PFSK-1 (cell line): ENCODE results near the gene RPL37.
A peak's percentile ranks its signal among the peaks of the same experiment; 100 is the strongest.

Experiments used
- FOXP2 ChIP-seq: optimal IDR thresholded peaks from 2 replicates; pipeline ENCODE3; 2011; ENCODE audit warnings: borderline replicate concordance, control low read depth, inconsistent platforms; ENCODE audit not compliant: insufficient read depth; ENCODE audit errors: extremely low read length, extremely low read depth
- POLR2AphosphoS5 ChIP-seq: IDR thresholded peaks from 2 replicates; pipeline ENCODE4 v1.6.1; 2012; ENCODE audit warnings: low read depth, mild to moderate bottlenecking, control low read depth, low read length, moderate library complexity
- SIN3A ChIP-seq: IDR thresholded peaks from 2 replicates; pipeline ENCODE4 v1.6.1; 2012; ENCODE audit warnings: mild to moderate bottlenecking, low read length, moderate library complexity, borderline replicate concordance; ENCODE audit not compliant: insufficient read depth
- TAF1 ChIP-seq: IDR thresholded peaks from 2 replicates; pipeline ENCODE4 v1.6.1; 2012; ENCODE audit warnings: low read length, control low read depth, borderline replicate concordance; ENCODE audit not compliant: insufficient read depth
- TF ChIP-seq, protein P1 (sequence below), 2 experiments: IDR thresholded peaks; 2 replicates each; pipeline versions ENCODE4 v1.6.1 to v1.8.0; 2011 to 2012; ENCODE audit warnings: low read depth in 2 of 2, low read length in 2 of 2, control low read depth in 1 of 2, inconsistent platforms in 1 of 2, mild to moderate bottlenecking in 1 of 2, moderate library complexity in 1 of 2; ENCODE audit not compliant: insufficient read depth in 1 of 2

The RPL37 gene

GRCh38 chr5:40832345-40832744, 2.7 kb downstream of the RPL37 start:
- TF ChIP-seq TAF1 (no peak), SIN3A (no peak), POLR2AphosphoS5 (no peak), FOXP2 (no peak)
- TF ChIP-seq, protein P1, sequence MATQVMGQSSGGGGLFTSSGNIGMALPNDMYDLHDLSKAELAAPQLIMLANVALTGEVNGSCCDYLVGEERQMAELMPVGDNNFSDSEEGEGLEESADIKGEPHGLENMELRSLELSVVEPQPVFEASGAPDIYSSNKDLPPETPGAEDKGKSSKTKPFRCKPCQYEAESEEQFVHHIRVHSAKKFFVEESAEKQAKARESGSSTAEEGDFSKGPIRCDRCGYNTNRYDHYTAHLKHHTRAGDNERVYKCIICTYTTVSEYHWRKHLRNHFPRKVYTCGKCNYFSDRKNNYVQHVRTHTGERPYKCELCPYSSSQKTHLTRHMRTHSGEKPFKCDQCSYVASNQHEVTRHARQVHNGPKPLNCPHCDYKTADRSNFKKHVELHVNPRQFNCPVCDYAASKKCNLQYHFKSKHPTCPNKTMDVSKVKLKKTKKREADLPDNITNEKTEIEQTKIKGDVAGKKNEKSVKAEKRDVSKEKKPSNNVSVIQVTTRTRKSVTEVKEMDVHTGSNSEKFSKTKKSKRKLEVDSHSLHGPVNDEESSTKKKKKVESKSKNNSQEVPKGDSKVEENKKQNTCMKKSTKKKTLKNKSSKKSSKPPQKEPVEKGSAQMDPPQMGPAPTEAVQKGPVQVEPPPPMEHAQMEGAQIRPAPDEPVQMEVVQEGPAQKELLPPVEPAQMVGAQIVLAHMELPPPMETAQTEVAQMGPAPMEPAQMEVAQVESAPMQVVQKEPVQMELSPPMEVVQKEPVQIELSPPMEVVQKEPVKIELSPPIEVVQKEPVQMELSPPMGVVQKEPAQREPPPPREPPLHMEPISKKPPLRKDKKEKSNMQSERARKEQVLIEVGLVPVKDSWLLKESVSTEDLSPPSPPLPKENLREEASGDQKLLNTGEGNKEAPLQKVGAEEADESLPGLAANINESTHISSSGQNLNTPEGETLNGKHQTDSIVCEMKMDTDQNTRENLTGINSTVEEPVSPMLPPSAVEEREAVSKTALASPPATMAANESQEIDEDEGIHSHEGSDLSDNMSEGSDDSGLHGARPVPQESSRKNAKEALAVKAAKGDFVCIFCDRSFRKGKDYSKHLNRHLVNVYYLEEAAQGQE (IDR thresholded peaks at IDR 0.05; ENCODE audit: insufficient read depth in 1 of 2, low read depth in 2 of 2, low read length in 2 of 2), result no peak

- no peak for TF ChIP-seq SIN3A
- peak; percentile 21 for TF ChIP-seq POLR2AphosphoS5
These were observed 3.4 kb downstream of the RPL37 start for GRCh38 chr5:40831346-40832210.

DNA sequence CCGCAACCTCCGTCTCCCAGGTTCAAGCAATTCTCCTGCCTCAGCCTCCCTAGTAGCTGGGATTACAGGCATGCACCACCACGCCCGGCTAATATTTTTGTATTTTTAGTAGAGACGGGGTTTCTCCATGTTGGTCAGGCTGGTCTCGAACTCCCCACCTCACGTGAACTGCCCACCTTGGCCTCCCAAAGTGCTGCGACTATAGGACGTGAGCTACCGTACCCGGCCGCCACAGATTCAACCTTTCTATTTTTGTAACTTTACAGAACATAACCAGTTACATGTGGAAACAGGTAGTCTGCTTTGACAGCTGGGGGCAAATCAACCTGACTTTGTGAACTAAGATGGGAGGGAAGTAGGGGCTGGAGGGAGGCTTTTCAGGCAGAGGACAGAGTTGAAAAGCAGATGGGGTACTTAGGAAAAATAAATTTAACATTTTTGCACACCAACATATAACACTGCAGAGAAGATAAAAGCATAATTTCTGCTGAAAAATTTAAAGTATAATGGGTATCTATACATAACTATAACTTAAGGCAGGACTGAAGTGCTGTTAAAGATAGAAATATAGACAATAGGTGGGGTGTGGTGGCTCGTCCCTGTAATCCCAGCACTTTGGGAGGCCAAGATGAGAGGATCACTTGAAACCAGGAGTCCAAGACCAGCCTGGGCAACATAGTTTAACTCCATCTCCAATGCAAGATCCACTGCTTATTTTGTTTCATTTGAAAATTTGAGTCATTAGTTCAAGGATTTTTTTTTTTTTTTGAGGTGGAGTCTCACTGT, 5.1 kb downstream of the RPL37 start:
- TF ChIP-seq POLR2AphosphoS5, result 0 out of 2 replicates have a peak, but pooled peaks have one; percentile 14
- TF ChIP-seq TAF1, result no peak
- TF ChIP-seq, protein P1 (IDR thresholded peaks at IDR 0.05; ENCODE audit: insufficient read depth in 1 of 2, low read depth in 2 of 2, low read length in 2 of 2), result no peak
- TF ChIP-seq FOXP2, result no peak
- TF ChIP-seq SIN3A, result no peak

DNA sequence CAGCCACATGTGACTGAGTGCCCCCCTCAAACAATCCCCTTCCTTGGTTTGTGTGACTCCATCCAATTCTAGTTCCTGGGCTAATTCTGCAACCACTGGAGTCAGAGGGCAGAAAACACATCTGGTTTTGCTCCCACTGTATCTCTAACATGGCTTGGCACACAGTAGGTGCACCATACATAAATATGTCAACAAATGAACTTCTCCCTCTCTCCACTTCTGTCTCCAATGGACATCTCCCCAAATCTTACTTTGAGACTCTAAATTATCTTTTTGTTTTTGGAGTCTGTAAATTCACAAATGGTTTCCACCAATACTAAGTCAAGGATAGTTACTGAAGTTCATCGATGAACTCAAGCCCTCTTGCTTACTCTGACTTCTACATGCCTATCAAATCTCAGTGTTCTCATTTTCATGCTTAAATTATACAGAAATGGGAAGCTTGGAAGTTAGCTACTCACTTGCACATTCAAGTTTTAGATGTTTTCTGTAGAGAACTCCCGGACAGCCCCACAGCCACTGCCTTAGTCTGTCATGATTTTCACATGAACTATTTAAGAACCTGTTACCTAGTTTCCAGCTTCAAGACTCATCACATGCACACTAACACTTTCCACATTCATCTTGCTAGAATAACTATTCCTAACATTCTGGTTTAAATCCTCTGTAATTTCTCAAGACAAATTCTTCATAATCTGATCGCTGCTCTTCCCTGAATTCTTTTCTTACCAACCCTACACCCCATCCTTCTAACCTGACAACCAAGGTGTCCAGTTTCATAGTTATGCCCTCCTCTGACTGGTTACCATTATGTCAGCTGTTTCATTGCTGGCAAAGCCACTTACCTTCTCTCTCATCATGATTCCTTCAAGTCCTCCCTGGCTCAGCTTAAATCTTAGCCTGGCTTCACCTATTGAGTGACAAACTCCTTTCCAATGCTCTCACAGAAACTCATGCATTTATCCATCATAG, 6.0 kb downstream of the RPL37 start:
- TF ChIP-seq SIN3A (no peak), POLR2AphosphoS5 (no peak; the same call in none of the 2 replicates), TAF1 (no peak), FOXP2 (no peak)
- TF ChIP-seq, protein P1 (IDR thresholded peaks at IDR 0.05; ENCODE audit: insufficient read depth in 1 of 2, low read depth in 2 of 2, low read length in 2 of 2), result no peak

- TF ChIP-seq FOXP2 (no peak), TAF1 (no peak), POLR2AphosphoS5 (peak; percentile 45), SIN3A (no peak)
- TF ChIP-seq, protein P1 (IDR thresholded peaks at IDR 0.05; ENCODE audit: insufficient read depth in 1 of 2, low read depth in 2 of 2, low read length in 2 of 2), result no peak
These were observed 6.9 kb downstream of the RPL37 start for GRCh38 chr5:40828021-40828631.
